CD4-positive, alpha-beta T cell treated with Interleukin-6 for 4 hours (primary cell): ENCODE results near the gene BLACAT1.

ENCODE experiments used
- DNase-seq: peaks from one replicate; pipeline ENCODE4 v3.0.0-alpha.2; 2020; ENCODE audit warnings: mixed read lengths

Gene BLACAT1

GRCh38 chr1:205453466-205453865, 2.4 kb downstream of the BLACAT1 start:
- no peak for DNase-seq

- no peak for DNase-seq
Measured at GRCh38 chr1:205452933-205453332, 2.9 kb downstream of the BLACAT1 start.

DNA sequence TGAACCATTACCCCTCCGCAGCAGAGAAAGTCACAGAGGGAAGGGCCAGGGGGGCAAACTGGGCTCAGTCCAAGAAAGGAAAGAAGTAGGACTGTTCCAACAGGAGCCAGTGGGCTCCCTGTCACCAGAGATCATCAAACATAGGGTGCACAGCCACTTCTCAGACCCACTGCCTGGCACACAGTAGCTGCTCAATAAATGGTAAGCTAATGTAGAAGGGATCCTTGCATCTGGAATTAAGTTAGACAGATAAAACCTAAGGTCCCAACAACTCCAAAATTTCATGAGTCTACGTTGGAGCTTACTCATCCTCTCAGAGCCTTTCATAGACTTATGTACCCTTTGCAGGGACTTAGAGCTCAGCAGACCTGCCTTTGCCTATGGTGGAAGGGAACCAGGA, 3.5 kb downstream of the BLACAT1 start:
- DNase-seq, result no peak

DNA sequence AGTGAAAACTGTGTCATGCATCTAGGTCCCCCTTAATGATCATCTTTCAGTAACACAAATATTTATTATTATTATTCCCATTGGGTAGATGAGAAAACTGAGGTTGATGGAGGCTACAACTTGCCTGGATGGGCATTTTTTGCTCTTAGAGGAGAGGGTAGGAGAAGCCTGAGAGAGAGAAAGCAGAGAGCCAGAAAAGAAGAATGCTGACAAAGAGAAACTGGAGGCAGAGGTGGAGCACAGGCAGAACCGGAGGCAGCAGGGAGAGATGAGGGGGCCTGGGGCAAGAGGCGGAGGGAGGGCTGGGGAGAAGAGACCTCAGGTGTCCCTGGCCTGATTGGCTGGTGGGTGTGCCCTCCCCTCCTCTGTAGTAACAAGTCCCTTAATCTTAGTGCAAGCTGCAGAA, 4.1 kb downstream of the BLACAT1 start:
- DNase-seq, result no peak

DNA sequence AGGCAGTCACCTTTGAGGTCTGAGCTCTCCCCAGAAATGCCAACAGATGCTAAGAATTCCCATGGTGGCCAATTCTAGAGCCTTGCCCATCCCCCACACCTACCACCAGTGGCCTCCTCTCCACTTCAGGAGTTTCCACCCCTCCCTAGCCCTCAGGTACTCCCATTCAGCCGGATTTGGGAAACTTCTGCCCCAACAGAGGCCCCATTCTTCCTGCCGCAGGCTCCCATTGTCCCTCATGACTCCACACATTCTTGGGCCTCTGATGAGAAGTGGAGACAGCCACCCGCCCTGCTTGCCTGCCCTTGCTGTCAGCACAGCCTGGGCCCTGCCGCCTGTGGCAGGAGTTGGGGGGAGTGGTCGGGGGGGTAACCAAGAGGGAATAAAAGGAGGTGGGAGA, 4.6 kb downstream of the BLACAT1 start:
- no peak for DNase-seq

- no peak for DNase-seq
Measured at GRCh38 chr1:205450448-205450847, 5.4 kb downstream of the BLACAT1 start.

DNA sequence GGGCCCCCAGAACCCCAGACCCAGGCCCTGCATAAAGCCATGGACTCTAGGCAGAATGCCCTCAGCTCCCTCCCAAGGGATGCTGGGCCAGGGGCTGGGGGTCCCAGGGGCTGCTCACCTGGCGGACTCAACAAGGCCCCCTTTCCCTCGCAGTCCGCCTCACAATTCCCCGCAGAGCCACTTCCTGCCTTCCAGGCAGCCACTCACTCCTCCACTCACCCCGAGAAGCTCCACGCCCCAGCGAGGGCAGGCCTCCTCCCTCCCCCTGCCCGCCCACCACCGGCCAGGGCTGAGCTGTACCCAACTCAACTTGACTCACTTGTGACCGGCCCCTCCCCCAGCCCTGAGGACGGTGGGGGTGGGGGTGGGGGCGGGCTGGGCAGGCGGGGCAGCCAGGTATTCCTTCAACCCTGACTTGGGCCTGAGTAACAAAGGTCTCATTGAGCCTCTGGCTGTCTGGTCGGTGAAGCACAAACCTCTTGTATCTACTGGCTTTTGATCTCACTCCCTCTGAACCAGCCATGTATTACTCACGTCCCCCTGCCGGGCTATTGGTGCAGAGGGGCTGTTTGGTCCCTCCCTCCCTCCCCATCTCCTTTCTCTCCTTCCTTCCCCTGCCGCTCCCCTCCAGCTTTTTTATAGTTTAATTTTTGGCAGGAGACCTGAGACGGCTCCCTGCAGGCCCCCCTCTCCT, 5.9 kb downstream of the BLACAT1 start:
- no peak for DNase-seq

DNA sequence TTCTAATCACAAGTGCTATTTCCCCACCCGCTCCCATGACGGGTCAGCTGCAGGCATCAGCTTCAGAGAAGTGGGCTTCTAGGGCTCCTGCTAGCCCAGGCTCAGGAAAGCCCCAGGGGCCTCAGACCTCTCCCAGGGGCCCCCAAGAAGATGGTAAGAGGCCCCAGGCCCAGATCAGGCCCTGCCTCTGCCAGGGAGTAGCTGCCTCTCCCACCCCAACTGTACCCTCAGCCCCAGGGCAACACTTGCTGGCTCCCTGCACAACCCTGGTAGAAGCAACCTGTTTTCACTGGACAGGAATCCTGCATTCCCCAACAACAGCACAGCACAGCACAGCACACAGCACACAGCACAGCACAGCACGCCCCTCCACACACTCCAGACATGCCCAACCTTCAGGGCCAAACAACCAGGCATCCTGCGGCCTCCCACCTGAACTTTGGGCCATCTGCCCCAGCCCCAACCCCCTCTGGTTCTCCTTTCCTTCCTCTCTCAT, 6.5 kb downstream of the BLACAT1 start:
- no peak for DNase-seq

DNA sequence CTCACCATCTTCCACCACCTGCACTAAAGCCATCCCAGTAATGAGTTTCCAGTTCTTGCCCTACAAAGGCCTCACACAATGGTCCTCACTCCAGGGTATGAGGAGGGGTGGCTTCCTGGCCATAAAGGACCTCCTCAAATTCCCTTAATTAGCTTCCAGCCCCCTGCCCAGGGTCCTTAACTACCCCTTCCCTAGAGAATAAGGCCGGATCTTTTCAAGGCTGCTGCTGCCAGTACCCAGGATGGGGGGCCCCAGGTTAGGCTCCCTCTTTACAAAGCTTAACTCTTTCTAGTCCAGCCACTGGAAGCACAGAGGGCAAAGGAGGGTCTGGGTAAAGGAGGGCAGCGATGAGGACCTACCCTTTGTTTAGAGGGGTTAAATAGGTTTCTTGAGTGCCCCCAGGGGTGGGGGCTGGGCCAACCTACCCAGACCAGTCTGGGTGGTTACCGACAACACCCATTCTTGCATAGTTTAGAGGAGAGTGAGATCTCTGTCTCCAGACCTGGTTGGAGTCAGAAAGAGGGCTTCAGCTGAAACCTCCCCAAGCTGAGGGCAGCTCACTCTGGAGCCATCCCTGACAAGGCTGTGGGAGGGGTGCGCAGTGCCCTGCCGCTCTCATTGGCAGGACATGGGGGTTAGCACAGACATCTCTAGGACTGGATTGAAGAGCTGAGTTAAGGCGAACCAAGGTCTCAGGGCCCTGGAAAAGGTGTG, 7.1 kb downstream of the BLACAT1 start:
- DNase-seq, result no peak

GRCh38 chr1:205447457-205448341, 8.1 kb downstream of the BLACAT1 start:
- no peak for DNase-seq

DNA sequence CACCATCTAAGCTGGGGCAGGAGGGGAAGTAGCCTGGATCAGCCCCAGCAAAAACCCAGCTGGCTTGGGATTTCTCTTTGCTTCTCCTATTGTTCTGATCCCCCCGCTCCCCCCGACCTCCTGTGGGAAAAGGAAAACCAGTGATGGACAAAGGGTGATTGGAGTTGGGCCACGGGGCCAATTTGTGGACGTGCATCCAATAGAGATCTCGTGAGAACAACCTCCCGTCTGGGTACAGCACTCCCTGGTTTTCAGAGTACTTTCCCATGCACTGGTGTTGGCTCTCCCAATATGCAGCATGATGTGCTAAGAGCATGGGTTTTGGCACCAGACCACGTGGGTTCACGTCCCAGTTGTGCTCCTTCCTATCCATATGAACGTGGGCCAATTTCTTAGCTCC, 9.0 kb downstream of the BLACAT1 start:
- DNase-seq, result no peak

DNA sequence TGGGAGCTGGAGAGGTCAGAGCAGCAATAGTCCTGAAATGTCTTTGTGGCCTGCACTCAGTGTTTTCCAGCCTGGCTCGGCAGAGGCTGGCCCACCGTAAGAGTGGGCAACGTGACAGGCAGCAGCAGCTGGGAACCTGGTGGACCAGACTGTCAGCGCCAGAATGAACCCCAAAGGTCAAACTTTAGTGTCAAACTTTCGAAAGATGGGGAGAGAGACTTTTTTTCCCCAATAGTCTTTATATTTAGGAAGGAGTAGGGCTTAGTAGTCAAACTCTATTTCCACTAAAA, 10.3 kb downstream of the BLACAT1 start:
- no peak for DNase-seq

GRCh38 chr1:205444931-205445645, 10.8 kb downstream of the BLACAT1 start:
- no peak for DNase-seq

GRCh38 chr1:205444300-205444930, 11.4 kb downstream of the BLACAT1 start:
- no peak for DNase-seq

GRCh38 chr1:205443585-205444299, 12.1 kb downstream of the BLACAT1 start:
- no peak for DNase-seq

- DNase-seq, result no peak
Measured at GRCh38 chr1:205442051-205442725, 13.7 kb downstream of the BLACAT1 start.

GRCh38 chr1:205441716-205442050, 14.2 kb downstream of the BLACAT1 start:
- DNase-seq, result no peak

- no peak for DNase-seq
Measured at GRCh38 chr1:205441318-205441633, 14.6 kb downstream of the BLACAT1 start.

GRCh38 chr1:205440476-205441317, 15.1 kb downstream of the BLACAT1 start:
- peak; percentile 82 for DNase-seq

GRCh38 chr1:205440121-205440475, 15.7 kb downstream of the BLACAT1 start:
- no peak for DNase-seq
